Measurements from ENCODE around the gene FETUB.
"Not testable (repeated sequence)": the region's sequence is repeated elsewhere in the genome, so short reads cannot be mapped to it uniquely, and the experiment has no call there.

FETUB gene

DNA sequence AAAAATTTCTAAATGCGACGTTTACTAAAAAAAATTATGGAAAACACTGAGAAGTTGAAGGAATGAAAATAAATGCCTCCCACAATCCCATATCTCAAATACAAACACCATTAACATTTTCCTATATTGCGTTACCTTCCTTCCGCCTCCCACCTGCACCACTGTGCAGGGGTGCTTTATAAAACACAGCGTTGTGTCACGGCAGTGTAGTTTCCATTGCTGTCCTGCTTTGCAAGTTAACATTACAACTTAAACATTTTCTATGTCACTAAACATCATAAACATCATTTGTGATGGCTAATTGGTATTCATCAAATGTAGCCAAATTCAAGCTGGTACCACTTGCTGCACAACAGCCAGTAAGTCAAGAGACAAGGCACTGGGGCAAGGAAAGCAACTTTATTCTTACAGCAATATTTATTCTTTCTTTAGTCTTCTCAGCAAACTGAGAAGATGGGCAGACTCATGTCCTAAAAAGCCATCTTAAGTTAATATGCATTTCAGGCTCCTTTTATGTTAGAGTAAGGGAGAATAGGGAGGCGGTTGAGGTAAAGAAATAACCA is 12.3 kb upstream of the FETUB start:
- DNase-seq (ENCODE audit: low read depth) = no peak
- no peak overlapping the region for H3K4me3 ChIP-seq (ENCODE audit: low read length)
- TF ChIP-seq, protein P1, sequence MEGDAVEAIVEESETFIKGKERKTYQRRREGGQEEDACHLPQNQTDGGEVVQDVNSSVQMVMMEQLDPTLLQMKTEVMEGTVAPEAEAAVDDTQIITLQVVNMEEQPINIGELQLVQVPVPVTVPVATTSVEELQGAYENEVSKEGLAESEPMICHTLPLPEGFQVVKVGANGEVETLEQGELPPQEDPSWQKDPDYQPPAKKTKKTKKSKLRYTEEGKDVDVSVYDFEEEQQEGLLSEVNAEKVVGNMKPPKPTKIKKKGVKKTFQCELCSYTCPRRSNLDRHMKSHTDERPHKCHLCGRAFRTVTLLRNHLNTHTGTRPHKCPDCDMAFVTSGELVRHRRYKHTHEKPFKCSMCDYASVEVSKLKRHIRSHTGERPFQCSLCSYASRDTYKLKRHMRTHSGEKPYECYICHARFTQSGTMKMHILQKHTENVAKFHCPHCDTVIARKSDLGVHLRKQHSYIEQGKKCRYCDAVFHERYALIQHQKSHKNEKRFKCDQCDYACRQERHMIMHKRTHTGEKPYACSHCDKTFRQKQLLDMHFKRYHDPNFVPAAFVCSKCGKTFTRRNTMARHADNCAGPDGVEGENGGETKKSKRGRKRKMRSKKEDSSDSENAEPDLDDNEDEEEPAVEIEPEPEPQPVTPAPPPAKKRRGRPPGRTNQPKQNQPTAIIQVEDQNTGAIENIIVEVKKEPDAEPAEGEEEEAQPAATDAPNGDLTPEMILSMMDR (conservative IDR thresholded peaks at IDR 0.05; ENCODE audit: low read depth, low read length) = no peak

DNA sequence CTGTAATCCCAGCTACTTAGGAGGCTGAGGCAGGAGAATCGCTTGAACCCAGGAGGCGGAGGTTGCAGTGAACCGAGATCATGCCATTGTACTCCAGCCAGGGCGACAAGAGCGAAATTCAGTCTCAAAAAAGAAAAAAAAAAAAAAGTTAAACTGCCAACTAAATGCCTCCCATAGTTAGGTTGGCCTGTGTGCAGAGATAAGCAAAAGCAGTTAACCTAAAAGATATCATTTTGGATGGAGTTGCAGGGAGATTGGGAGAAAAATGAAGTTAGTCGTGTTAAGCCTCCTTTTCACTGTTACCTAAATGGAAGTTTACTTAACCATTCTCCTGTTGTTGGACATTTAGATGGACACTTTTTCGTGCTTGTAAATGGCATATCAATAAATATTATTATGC is 11.4 kb upstream of the FETUB start:
- TF ChIP-seq, protein P1 (conservative IDR thresholded peaks at IDR 0.05; ENCODE audit: low read depth, low read length) = no peak
- DNase-seq (ENCODE audit: low read depth) = no peak

GRCh38 chr3:186630950-186631641 is 9.1 kb upstream of the FETUB start:
- DNase-seq (ENCODE audit: low read depth) = no peak
- no peak overlapping the region for H3K4me3 ChIP-seq (ENCODE audit: low read length)
- TF ChIP-seq, protein P1 (conservative IDR thresholded peaks at IDR 0.05; ENCODE audit: low read depth, low read length) = no peak

More for the DNA sequence above, 11.4 kb upstream of the FETUB start:
- H3K4me3 ChIP-seq (ENCODE audit: low read length) = no peak overlapping the region

- TF ChIP-seq, protein P1 (conservative IDR thresholded peaks at IDR 0.05; ENCODE audit: low read depth, low read length) = no peak
- no peak for DNase-seq (ENCODE audit: low read depth)
- no peak overlapping the region for H3K4me3 ChIP-seq (ENCODE audit: low read length)
Observed at GRCh38 chr3:186633481-186633880, 6.7 kb upstream of the FETUB start.

GRCh38 chr3:186634207-186634606 is 6.0 kb upstream of the FETUB start:
- DNase-seq (ENCODE audit: low read depth); H3K4me3 ChIP-seq (ENCODE audit: low read length): not testable (repeated sequence)

- DNase-seq (ENCODE audit: low read depth) = no peak
- TF ChIP-seq, protein P1 (conservative IDR thresholded peaks at IDR 0.05; ENCODE audit: low read depth, low read length) = no peak
- no peak overlapping the region for H3K4me3 ChIP-seq (ENCODE audit: low read length)
Observed at GRCh38 chr3:186635532-186635931, 4.7 kb upstream of the FETUB start.

- TF ChIP-seq, protein P1 (conservative IDR thresholded peaks at IDR 0.05; ENCODE audit: low read depth, low read length) = no peak
Observed at GRCh38 chr3:186636536-186636935, 3.7 kb upstream of the FETUB start.

More at GRCh38 chr3:186636536-186636935, 3.7 kb upstream of the FETUB start:
- DNase-seq (ENCODE audit: low read depth) = no peak
- no peak overlapping the region for H3K4me3 ChIP-seq (ENCODE audit: low read length)
